Liver (tissue), 9 donors: ENCODE results near the gene IGF2. TPM values are rescaled to one million over a fixed set of nuclear protein-coding genes. Genes with fewer than 3 reads are reported as not detected.
A peak's percentile ranks its signal among the peaks of the same experiment; 100 is the strongest.

Source experiments
- DNase-seq: peaks from one replicate; pipeline ENCODE4 v3.0.0-alpha.2; 2017; ENCODE audit warnings: low spot score
- H3K27ac ChIP-seq, 2 donors: one replicate each; pipeline ENCODE4 v1.7.0; 2013; ENCODE audit warnings: inconsistent platforms in 2 of 2, low read length in 2 of 2, control low read depth in 1 of 2, low read depth in 1 of 2, mild to moderate bottlenecking in 1 of 2
- H3K27me3 ChIP-seq, 4 donors: one replicate each; pipeline versions ENCODE4 v1.6.1 to v1.7.0; 2013; ENCODE audit warnings: low read length in 3 of 4, inconsistent platforms in 1 of 4, mild to moderate bottlenecking in 1 of 4, moderate library complexity in 1 of 4; ENCODE audit not compliant: control insufficient read depth in 4 of 4, insufficient read depth in 4 of 4
- H3K36me3 ChIP-seq, 4 donors: one replicate each; pipeline versions ENCODE4 v1.6.1 to v1.7.0; 2013; ENCODE audit warnings: low read length in 3 of 4, mild to moderate bottlenecking in 3 of 4, low read depth in 1 of 4, moderate library complexity in 1 of 4; ENCODE audit not compliant: control insufficient read depth in 4 of 4, insufficient read depth in 3 of 4
- H3K4me1 ChIP-seq, 4 donors: one replicate each; pipeline versions ENCODE4 v1.6.1 to v1.7.0; 2013; ENCODE audit warnings: low read length in 3 of 4, mild to moderate bottlenecking in 3 of 4, moderate library complexity in 1 of 4; ENCODE audit not compliant: control insufficient read depth in 4 of 4, insufficient read depth in 4 of 4
- H3K4me3 ChIP-seq, 3 donors: one replicate each; pipeline versions ENCODE4 v1.6.1 to v1.7.0; 2013; ENCODE audit warnings: low read length in 3 of 3, control low read depth in 1 of 3, low read depth in 1 of 3, mild to moderate bottlenecking in 1 of 3
- H3K9ac ChIP-seq, 2 donors: one replicate each; pipeline ENCODE4 v1.7.0; 2013; ENCODE audit warnings: low read length in 2 of 2, mild to moderate bottlenecking in 2 of 2, moderate library complexity in 2 of 2, control low read depth in 1 of 2, low read depth in 1 of 2
- H3K9me3 ChIP-seq, 4 donors: one replicate each; pipeline versions ENCODE4 v1.6.1 to v1.7.0; 2013; ENCODE audit warnings: low read length in 3 of 4; ENCODE audit not compliant: control insufficient read depth in 4 of 4
- ATF3 ChIP-seq: IDR thresholded peaks from 2 replicates; pipeline ENCODE4 v1.6.1; 2016; ENCODE audit warnings: antibody characterized with exemption
- CTCF ChIP-seq: fragments of 150-350 bp; IDR thresholded peaks from 2 replicates; pipeline ENCODE4 v1.5.1; 2017; ENCODE audit warnings: improper control_type of control experiment, low read depth, low read length; ENCODE audit not compliant: missing input control
- EGR1 ChIP-seq, 2 donors: IDR thresholded peaks; 2 replicates each; pipeline ENCODE4 v1.6.1; 2016 to 2018; ENCODE audit warnings: antibody characterized with exemption in 2 of 2, low read depth in 2 of 2
- FOXA1 ChIP-seq: IDR thresholded peaks from 2 replicates; pipeline ENCODE4 v1.6.1; 2016; ENCODE audit warnings: antibody characterized with exemption
- FOXA2 ChIP-seq: IDR thresholded peaks from 2 replicates; pipeline ENCODE4 v1.6.1; 2016; ENCODE audit warnings: antibody characterized with exemption
- GABPA ChIP-seq, 2 donors: IDR thresholded peaks in 1 of 2; conservative IDR thresholded peaks in 1 of 2; 2 replicates each; pipeline ENCODE4 v1.6.1; 2016; ENCODE audit warnings: antibody characterized with exemption in 2 of 2, mild to moderate bottlenecking in 1 of 2, moderate library complexity in 1 of 2
- HNF4A ChIP-seq, 2 donors: conservative IDR thresholded peaks; 2 replicates each; pipeline ENCODE4 v1.6.1; 2016; ENCODE audit warnings: antibody characterized with exemption in 2 of 2, mild to moderate bottlenecking in 2 of 2
- HNF4G ChIP-seq: IDR thresholded peaks from 2 replicates; pipeline ENCODE4 v1.6.1; 2016; ENCODE audit warnings: antibody characterized with exemption
- JUND ChIP-seq, 2 donors: IDR thresholded peaks; 2 replicates each; pipeline ENCODE4 v1.6.1; 2016; ENCODE audit warnings: antibody characterized with exemption in 2 of 2
- MAX ChIP-seq: IDR thresholded peaks from 2 replicates; pipeline ENCODE4 v1.6.1; 2016; ENCODE audit warnings: antibody characterized with exemption
- NR2F2 ChIP-seq: IDR thresholded peaks from 2 replicates; pipeline ENCODE4 v1.6.1; 2016; ENCODE audit warnings: antibody characterized with exemption
- RAD21 ChIP-seq, 2 donors: IDR thresholded peaks; 2 replicates each; pipeline ENCODE4 v1.6.1; 2016; ENCODE audit warnings: antibody characterized with exemption in 2 of 2, mild to moderate bottlenecking in 2 of 2
- REST ChIP-seq: IDR thresholded peaks from 2 replicates; pipeline ENCODE4 v1.6.1; 2016; ENCODE audit warnings: antibody characterized with exemption, mild to moderate bottlenecking
- RXRA ChIP-seq, 2 donors: IDR thresholded peaks; 2 replicates each; pipeline ENCODE4 v1.6.1; 2017 to 2018; ENCODE audit warnings: antibody characterized with exemption in 2 of 2, mild to moderate bottlenecking in 1 of 2
- SP1 ChIP-seq: IDR thresholded peaks from 2 replicates; pipeline ENCODE4 v1.6.1; 2018; ENCODE audit warnings: antibody characterized with exemption, mild to moderate bottlenecking
- TAF1 ChIP-seq: conservative IDR thresholded peaks from 2 replicates; pipeline ENCODE4 v1.6.1; 2016; ENCODE audit warnings: antibody characterized with exemption, mild to moderate bottlenecking
- YY1 ChIP-seq: IDR thresholded peaks from 2 replicates; pipeline ENCODE4 v1.6.1; 2016; ENCODE audit warnings: antibody characterized with exemption, mild to moderate bottlenecking
- ZBTB33 ChIP-seq: IDR thresholded peaks from 2 replicates; pipeline ENCODE4 v1.6.1; 2016; ENCODE audit warnings: antibody characterized with exemption
- WGBS: extraction: QIAGEN DNeasy Blood & Tissue Kit; methylation state at CpG from one replicate; pipeline ENCODE4 v1.1.7; 2013; 5-methylcytosine and 5-hydroxymethylcytosine counted together
- polyA plus RNA-seq, 2 donors: library from polyadenylated mRNA; stranded (reverse) in 1 of 2; unstranded in 1 of 2; fragments of 200-250 nt in 1 of 2; fragments of >200 nt in 1 of 2; fragmentation: Nextera tagmentation in 1 of 2; extraction: Ambion mirVana in 1 of 2; gene quantifications; one replicate each; pipeline versions ENCODE4 v1.2.1 to v1.2.3, GENCODE V29; 2013 to 2015
- total RNA-seq, 2 donors: library from RNA; depleted of rRNA; stranded (reverse); fragments of >200 nt; gene quantifications; one replicate each; pipeline ENCODE4 v1.2.3, GENCODE V29; 2014
- donor health status: healthy.
- donor health status: healthy.
- donor health status: healthy.
- donor health status: healthy.
- donor health status: healthy.

Gene IGF2
- total and polyA plus RNA-seq, 4 donors: 70.5 to 1,440 (median 192) TPM

- H3K4me3 ChIP-seq: no peak overlapping the region
- no peaks in the 10 kb centered on the region for H3K36me3 ChIP-seq
- no peaks in the 10 kb centered on the region for H3K9me3 ChIP-seq
- H3K9ac ChIP-seq: no peak overlapping the region
- peak; percentile 41 for DNase-seq
- peaks cover 5 to 8% (median 6%) of the 10 kb centered on the region in 4 donors for H3K4me1 ChIP-seq
- WGBS: 72% methylated on average over 8 of the region's 8 CpGs
- H3K27ac ChIP-seq: no peak overlapping the region
- H3K27me3 ChIP-seq: no peaks in the 10 kb centered on the region
- TF ChIP-seq SP1 (no peak), NR2F2 (peak; percentile 48), FOXA2 (no peak), FOXA1 (no peak)
These were observed 36.9 kb downstream of the IGF2 start for GRCh38 chr11:2102132-2102882.

- Histone ChIP-seq H3K9ac (no peak overlapping the region), H3K9me3 (no peaks in the 10 kb centered on the region), H3K4me1 (peaks cover 5 to 8% (median 6%) of the 10 kb centered on the region in 4 donors), H3K27me3 (no peaks in the 10 kb centered on the region), H3K27ac (no peak overlapping the region), H3K4me3 (no peak overlapping the region), H3K36me3 (no peaks in the 10 kb centered on the region)
- peak; percentile 34 for DNase-seq
- WGBS: 94% methylated on average over 10 of the region's 10 CpGs
- TF ChIP-seq REST (no peak), RAD21 (IDR thresholded peaks at IDR 0.05) (no peak), HNF4G (no peak), CTCF (no peak), TAF1 (no peak), EGR1 (IDR thresholded peaks at IDR 0.05; ENCODE audit: low read depth in 2 of 2) (no peak), ATF3 (no peak), NR2F2 (no peak), HNF4A (conservative IDR thresholded peaks at IDR 0.05) (no peak), SP1 (no peak), MAX (no peak), GABPA (IDR thresholded peaks at IDR 0.05 in 1 of 2, conservative IDR thresholded peaks at IDR 0.05 in 1 of 2) (no peak), ZBTB33 (no peak), RXRA (IDR thresholded peaks at IDR 0.05) (no peak), FOXA2 (no peak), YY1 (no peak), JUND (IDR thresholded peaks at IDR 0.05) (no peak), FOXA1 (no peak)
These were observed 38.0 kb downstream of the IGF2 start for GRCh38 chr11:2101171-2101675.
